ENCODE data around the gene LHFPL3.

The LHFPL3 gene

GRCh38 chr7:104535841-104536240, 207.4 kb downstream of the LHFPL3 start:
- H3K36me3 ChIP-seq (ENCODE audit: control insufficient read depth in 1 of 2, insufficient read depth in 2 of 2, low read depth in 1 of 2, low read length in 2 of 2) = no peaks in the 10 kb centered on the region
- no peak overlapping the region for H3K14ac ChIP-seq (ENCODE audit: low read length in 2 of 2)
- peaks cover 5% of the 10 kb centered on the region for H3K9me3 ChIP-seq (ENCODE audit: control insufficient read depth, low read length)
- H4K8ac ChIP-seq (ENCODE audit: low read length) = no peak overlapping the region
- H2BK5ac ChIP-seq (ENCODE audit: low read depth, low read length, poor library complexity, severe bottlenecking) = no peak overlapping the region
- no peak for DNase-seq
- no peak overlapping the region for H3K4me2 ChIP-seq (ENCODE audit: low read length, poor library complexity, severe bottlenecking)
- no peaks in the 10 kb centered on the region for H3K27me3 ChIP-seq (ENCODE audit: control insufficient read depth in 1 of 2, insufficient read depth in 1 of 2, low read length in 2 of 2)
- H2AK5ac ChIP-seq (ENCODE audit: low read length, severe bottlenecking) = no peak overlapping the region
- no peak overlapping the region for H3K27ac ChIP-seq (ENCODE audit: low read length, poor library complexity, severe bottlenecking)
- H3K79me1 ChIP-seq (replicated peaks; ENCODE audit: low read length, poor library complexity, severe bottlenecking) = no peaks in the 10 kb centered on the region
- H3K18ac ChIP-seq (ENCODE audit: low read depth in 1 of 2, low read length in 2 of 2) = no peak overlapping the region
- no peak overlapping the region for H2AFZ ChIP-seq (ENCODE audit: low read depth, low read length)
- no peak overlapping the region for H2BK120ac ChIP-seq (ENCODE audit: low read depth, low read length)
- H3K4me1 ChIP-seq (ENCODE audit: control insufficient read depth, insufficient read depth, low read depth, low read length) = no peaks in the 10 kb centered on the region
- 78% methylated on average over 5 of the region's 6 CpGs for WGBS
- no peak overlapping the region for H3K23ac ChIP-seq (ENCODE audit: low read length in 2 of 2)
- H2BK12ac ChIP-seq (ENCODE audit: low read length in 2 of 2) = no peak overlapping the region
- no peak overlapping the region for H3K4me3 ChIP-seq (ENCODE audit: insufficient read depth in 1 of 2, low read depth in 1 of 2, low read length in 2 of 2)
- H4K91ac ChIP-seq (ENCODE audit: low read length) = no peak overlapping the region
- no peak overlapping the region for H2BK15ac ChIP-seq (ENCODE audit: low read depth, poor library complexity, severe bottlenecking)
- H3K9ac ChIP-seq (ENCODE audit: low read length) = no peak overlapping the region
- H3K4ac ChIP-seq (ENCODE audit: low read depth in 1 of 2, low read length in 2 of 2) = no peak overlapping the region

DNA sequence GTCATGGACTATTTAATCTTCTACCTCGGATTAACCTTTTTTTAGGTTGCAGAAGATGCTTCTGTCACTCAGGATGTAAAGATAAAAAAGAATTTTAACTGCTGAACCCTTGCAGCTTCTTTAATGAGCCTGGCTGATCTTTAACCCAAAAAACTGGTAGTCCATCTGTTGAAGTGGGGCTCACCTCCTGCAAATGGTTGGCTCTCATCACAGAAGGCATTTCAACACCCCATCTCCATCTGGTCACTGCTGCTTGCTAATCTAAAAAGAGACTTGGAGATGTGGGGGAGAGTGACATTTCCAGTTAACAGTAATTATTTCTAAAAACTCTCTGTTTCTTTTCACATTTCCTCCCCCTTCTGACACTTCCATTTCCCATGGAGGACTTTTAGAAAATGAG, 208.6 kb downstream of the LHFPL3 start:
- no peak overlapping the region for H3K4ac ChIP-seq (ENCODE audit: low read depth in 1 of 2, low read length in 2 of 2)
- H3K14ac ChIP-seq (ENCODE audit: low read length in 2 of 2) = no peak overlapping the region
- H2AFZ ChIP-seq (ENCODE audit: low read depth, low read length) = no peak overlapping the region
- H3K4me3 ChIP-seq (ENCODE audit: insufficient read depth in 1 of 2, low read depth in 1 of 2, low read length in 2 of 2) = no peak overlapping the region
- H3K36me3 ChIP-seq (ENCODE audit: control insufficient read depth in 1 of 2, insufficient read depth in 2 of 2, low read depth in 1 of 2, low read length in 2 of 2) = no peaks in the 10 kb centered on the region
- H3K27ac ChIP-seq (ENCODE audit: low read length, poor library complexity, severe bottlenecking) = no peak overlapping the region
- no peak overlapping the region for H2BK12ac ChIP-seq (ENCODE audit: low read length in 2 of 2)
- no peaks in the 10 kb centered on the region for H3K79me1 ChIP-seq (replicated peaks; ENCODE audit: low read length, poor library complexity, severe bottlenecking)
- H3K4me1 ChIP-seq (ENCODE audit: control insufficient read depth, insufficient read depth, low read depth, low read length) = no peaks in the 10 kb centered on the region
- no peak overlapping the region for H2BK5ac ChIP-seq (ENCODE audit: low read depth, low read length, poor library complexity, severe bottlenecking)
- no peak overlapping the region for H3K9ac ChIP-seq (ENCODE audit: low read length)
- no peak overlapping the region for H4K91ac ChIP-seq (ENCODE audit: low read length)
- no peak overlapping the region for H2BK120ac ChIP-seq (ENCODE audit: low read depth, low read length)
- no peak overlapping the region for H3K23ac ChIP-seq (ENCODE audit: low read length in 2 of 2)
- no peak overlapping the region for H4K8ac ChIP-seq (ENCODE audit: low read length)
- no peak overlapping the region for H2AK5ac ChIP-seq (ENCODE audit: low read length, severe bottlenecking)
- no peaks in the 10 kb centered on the region for H3K27me3 ChIP-seq (ENCODE audit: control insufficient read depth in 1 of 2, insufficient read depth in 1 of 2, low read length in 2 of 2)
- H3K18ac ChIP-seq (ENCODE audit: low read depth in 1 of 2, low read length in 2 of 2) = no peak overlapping the region
- WGBS = 0% methylated on average over 1 of the region's 1 CpG
- H3K4me2 ChIP-seq (ENCODE audit: low read length, poor library complexity, severe bottlenecking) = no peak overlapping the region
- DNase-seq = no peak
- H3K9me3 ChIP-seq (ENCODE audit: control insufficient read depth, low read length) = peaks cover 5% of the 10 kb centered on the region
- H2BK15ac ChIP-seq (ENCODE audit: low read depth, poor library complexity, severe bottlenecking) = no peak overlapping the region

DNA sequence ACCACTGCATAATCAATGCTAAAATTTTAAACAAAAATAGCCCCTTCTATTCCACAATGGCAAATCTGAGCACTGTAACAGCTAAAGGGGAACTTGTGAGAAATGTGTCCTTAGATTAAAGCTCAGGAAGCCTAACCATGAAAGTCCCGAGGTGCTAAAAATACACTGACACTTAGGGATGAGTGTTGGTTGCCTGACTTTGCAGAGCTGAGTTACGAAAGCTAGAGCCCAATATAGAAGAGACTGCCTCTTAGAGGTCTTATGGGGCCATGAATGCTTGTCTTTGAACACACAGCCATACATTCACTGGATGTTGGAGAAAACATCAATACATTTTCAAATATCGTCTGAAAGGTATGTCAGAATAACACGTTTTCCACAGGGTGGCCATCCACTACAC, 209.7 kb downstream of the LHFPL3 start:
- H3K4ac ChIP-seq (ENCODE audit: low read depth in 1 of 2, low read length in 2 of 2) = no peak overlapping the region
- H2AK5ac ChIP-seq (ENCODE audit: low read length, severe bottlenecking) = no peak overlapping the region
- no peak overlapping the region for H2BK120ac ChIP-seq (ENCODE audit: low read depth, low read length)
- no peak overlapping the region for H2BK15ac ChIP-seq (ENCODE audit: low read depth, poor library complexity, severe bottlenecking)
- H3K36me3 ChIP-seq (ENCODE audit: control insufficient read depth in 1 of 2, insufficient read depth in 2 of 2, low read depth in 1 of 2, low read length in 2 of 2) = no peaks in the 10 kb centered on the region
- peaks cover 5% of the 10 kb centered on the region for H3K9me3 ChIP-seq (ENCODE audit: control insufficient read depth, low read length)
- H3K79me1 ChIP-seq (replicated peaks; ENCODE audit: low read length, poor library complexity, severe bottlenecking) = no peaks in the 10 kb centered on the region
- H3K23ac ChIP-seq (ENCODE audit: low read length in 2 of 2) = no peak overlapping the region
- H2BK5ac ChIP-seq (ENCODE audit: low read depth, low read length, poor library complexity, severe bottlenecking) = no peak overlapping the region
- H2BK12ac ChIP-seq (ENCODE audit: low read length in 2 of 2) = no peak overlapping the region
- DNase-seq = no peak
- no peaks in the 10 kb centered on the region for H3K27me3 ChIP-seq (ENCODE audit: control insufficient read depth in 1 of 2, insufficient read depth in 1 of 2, low read length in 2 of 2)
- H3K27ac ChIP-seq (ENCODE audit: low read length, poor library complexity, severe bottlenecking) = no peak overlapping the region
- H3K18ac ChIP-seq (ENCODE audit: low read depth in 1 of 2, low read length in 2 of 2) = no peak overlapping the region
- H4K8ac ChIP-seq (ENCODE audit: low read length) = no peak overlapping the region
- no peak overlapping the region for H2AFZ ChIP-seq (ENCODE audit: low read depth, low read length)
- no peak overlapping the region for H3K9ac ChIP-seq (ENCODE audit: low read length)
- no peak overlapping the region for H3K14ac ChIP-seq (ENCODE audit: low read length in 2 of 2)
- 35% methylated on average over 3 of the region's 4 CpGs for WGBS
- H3K4me1 ChIP-seq (ENCODE audit: control insufficient read depth, insufficient read depth, low read depth, low read length) = no peaks in the 10 kb centered on the region
- no peak overlapping the region for H3K4me3 ChIP-seq (ENCODE audit: insufficient read depth in 1 of 2, low read depth in 1 of 2, low read length in 2 of 2)
- H4K91ac ChIP-seq (ENCODE audit: low read length) = no peak overlapping the region
- no peak overlapping the region for H3K4me2 ChIP-seq (ENCODE audit: low read length, poor library complexity, severe bottlenecking)

- Histone ChIP-seq H3K36me3 (ENCODE audit: control insufficient read depth in 1 of 2, insufficient read depth in 2 of 2, low read depth in 1 of 2, low read length in 2 of 2) (no peaks in the 10 kb centered on the region), H3K27me3 (ENCODE audit: control insufficient read depth in 1 of 2, insufficient read depth in 1 of 2, low read length in 2 of 2) (no peaks in the 10 kb centered on the region), H4K8ac (ENCODE audit: low read length) (no peak overlapping the region), H3K9ac (ENCODE audit: low read length) (no peak overlapping the region), H2BK12ac (ENCODE audit: low read length in 2 of 2) (no peak overlapping the region), H2BK15ac (ENCODE audit: low read depth, poor library complexity, severe bottlenecking) (no peak overlapping the region), H3K23ac (ENCODE audit: low read length in 2 of 2) (no peak overlapping the region), H3K4me1 (ENCODE audit: control insufficient read depth, insufficient read depth, low read depth, low read length) (no peaks in the 10 kb centered on the region), H3K4me2 (ENCODE audit: low read length, poor library complexity, severe bottlenecking) (no peak overlapping the region), H4K91ac (ENCODE audit: low read length) (no peak overlapping the region), H3K14ac (ENCODE audit: low read length in 2 of 2) (no peak overlapping the region), H3K4me3 (ENCODE audit: insufficient read depth in 1 of 2, low read depth in 1 of 2, low read length in 2 of 2) (no peak overlapping the region), H3K9me3 (ENCODE audit: control insufficient read depth, low read length) (no peaks in the 10 kb centered on the region), H2AK5ac (ENCODE audit: low read length, severe bottlenecking) (no peak overlapping the region), H3K18ac (ENCODE audit: low read depth in 1 of 2, low read length in 2 of 2) (no peak overlapping the region), H2BK5ac (ENCODE audit: low read depth, low read length, poor library complexity, severe bottlenecking) (no peak overlapping the region), H2BK120ac (ENCODE audit: low read depth, low read length) (no peak overlapping the region), H3K4ac (ENCODE audit: low read depth in 1 of 2, low read length in 2 of 2) (no peak overlapping the region), H3K79me1 (replicated peaks; ENCODE audit: low read length, poor library complexity, severe bottlenecking) (no peaks in the 10 kb centered on the region), H3K27ac (ENCODE audit: low read length, poor library complexity, severe bottlenecking) (no peak overlapping the region), H2AFZ (ENCODE audit: low read depth, low read length) (no peak overlapping the region)
- DNase-seq = no peak
- WGBS = 44% methylated on average over 4 of the region's 4 CpGs
These were observed 213.5 kb downstream of the LHFPL3 start for GRCh38 chr7:104541897-104542296.
